ENCODE measurements around the gene C1orf35.

The C1orf35 gene

DNA sequence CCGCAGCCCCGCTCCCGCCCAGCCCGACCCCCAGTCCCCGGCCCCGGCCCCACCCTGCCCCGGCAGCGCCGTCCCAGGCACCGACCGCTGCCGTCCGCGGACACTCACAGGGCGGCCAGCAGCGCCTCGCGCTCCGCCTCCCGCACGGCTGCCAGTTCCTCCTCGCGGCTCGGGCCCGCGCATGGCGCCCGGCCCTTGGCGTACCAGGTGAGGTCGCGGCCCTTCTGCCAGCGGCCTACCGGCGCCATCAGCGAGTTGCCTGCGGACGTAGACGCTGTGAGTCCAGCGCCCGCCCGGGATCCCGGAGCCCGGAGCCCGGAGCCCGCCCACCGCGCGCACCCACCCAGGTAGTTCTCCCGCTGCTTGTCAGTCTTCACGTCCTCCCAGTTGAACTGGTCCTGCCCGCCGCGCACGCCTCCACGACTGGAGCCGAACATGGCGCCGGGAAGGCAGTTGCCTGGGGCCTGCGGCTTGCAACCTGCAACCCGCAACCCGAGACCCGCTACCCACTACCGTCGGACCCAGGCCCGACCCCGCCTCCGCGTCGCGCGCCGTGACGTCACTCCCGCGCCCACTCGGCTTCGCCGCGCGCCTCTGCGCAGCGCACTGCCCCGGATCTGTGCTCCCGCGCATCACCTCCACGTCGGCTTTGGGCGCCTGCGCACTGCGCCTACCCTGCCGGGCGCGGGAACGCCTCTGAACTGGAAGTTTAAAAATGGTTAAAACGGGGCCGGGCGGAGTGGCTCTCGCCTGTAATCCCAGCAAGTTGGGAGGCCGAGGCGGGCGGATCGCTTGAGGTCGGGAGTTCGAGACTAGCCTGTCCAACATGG is at the start of gene C1orf35:
Gene C1orf35 (minus strand): TSS at position 535 of the 830 bp plus-strand sequence. CDS start 98 bp downstream, at position 437.
- Histone ChIP-seq H3K27ac (ENCODE audit: low read length) (peak within 1 kb of the TSS; percentile 40), H3K4me3 (ENCODE audit: low read length) (peak within 1 kb of the TSS; percentile 87), H3K9me3 (ENCODE audit: insufficient read depth, low read length) (no peaks in the 10 kb centered on the region), H3K36me3 (replicated peaks; ENCODE audit: low read depth, low read length) (peaks cover 39% of the 10 kb centered on the region), H3K9ac (ENCODE audit: low read length) (peak within 1 kb of the TSS; percentile 80), H2AFZ (ENCODE audit: low read depth, low read length) (peak within 1 kb of the TSS; percentile 85), H3K4me1 (ENCODE audit: low read length) (peaks cover 19% of the 10 kb centered on the region), H3K79me2 (ENCODE audit: low read length) (peaks cover 49% of the 10 kb centered on the region), H3K27me3 (ENCODE audit: low read depth, low read length) (no peaks in the 10 kb centered on the region), H4K20me1 (ENCODE audit: insufficient read depth, low read length) (peaks cover 30% of the 10 kb centered on the region), H3K4me2 (ENCODE audit: low read length) (peak within 1 kb of the TSS; percentile 80)
- TF ChIP-seq, protein P1, sequence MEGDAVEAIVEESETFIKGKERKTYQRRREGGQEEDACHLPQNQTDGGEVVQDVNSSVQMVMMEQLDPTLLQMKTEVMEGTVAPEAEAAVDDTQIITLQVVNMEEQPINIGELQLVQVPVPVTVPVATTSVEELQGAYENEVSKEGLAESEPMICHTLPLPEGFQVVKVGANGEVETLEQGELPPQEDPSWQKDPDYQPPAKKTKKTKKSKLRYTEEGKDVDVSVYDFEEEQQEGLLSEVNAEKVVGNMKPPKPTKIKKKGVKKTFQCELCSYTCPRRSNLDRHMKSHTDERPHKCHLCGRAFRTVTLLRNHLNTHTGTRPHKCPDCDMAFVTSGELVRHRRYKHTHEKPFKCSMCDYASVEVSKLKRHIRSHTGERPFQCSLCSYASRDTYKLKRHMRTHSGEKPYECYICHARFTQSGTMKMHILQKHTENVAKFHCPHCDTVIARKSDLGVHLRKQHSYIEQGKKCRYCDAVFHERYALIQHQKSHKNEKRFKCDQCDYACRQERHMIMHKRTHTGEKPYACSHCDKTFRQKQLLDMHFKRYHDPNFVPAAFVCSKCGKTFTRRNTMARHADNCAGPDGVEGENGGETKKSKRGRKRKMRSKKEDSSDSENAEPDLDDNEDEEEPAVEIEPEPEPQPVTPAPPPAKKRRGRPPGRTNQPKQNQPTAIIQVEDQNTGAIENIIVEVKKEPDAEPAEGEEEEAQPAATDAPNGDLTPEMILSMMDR (IDR thresholded peaks at IDR 0.05; ENCODE audit: low read depth, low read length): no peak
- no peak for TF ChIP-seq EZH2phosphoT487 (IDR thresholded peaks at IDR 0.05; ENCODE audit: low read depth)

- no peak for TF ChIP-seq EZH2phosphoT487 (IDR thresholded peaks at IDR 0.05; ENCODE audit: low read depth)
- TF ChIP-seq, protein P1 (IDR thresholded peaks at IDR 0.05; ENCODE audit: low read depth, low read length): no peak
- Histone ChIP-seq H3K4me3 (ENCODE audit: low read length) (no peak overlapping the region), H3K79me2 (ENCODE audit: low read length) (no peaks in the 10 kb centered on the region), H2AFZ (ENCODE audit: low read depth, low read length) (no peak overlapping the region), H4K20me1 (ENCODE audit: insufficient read depth, low read length) (peaks cover 3% of the 10 kb centered on the region; the same call in 1 of the 2 replicates), H3K9me3 (ENCODE audit: insufficient read depth, low read length) (no peaks in the 10 kb centered on the region), H3K27ac (ENCODE audit: low read length) (no peak overlapping the region), H3K4me2 (ENCODE audit: low read length) (no peak overlapping the region), H3K9ac (ENCODE audit: low read length) (no peak overlapping the region), H3K4me1 (ENCODE audit: low read length) (no peaks in the 10 kb centered on the region), H3K27me3 (ENCODE audit: low read depth, low read length) (no peaks in the 10 kb centered on the region), H3K36me3 (replicated peaks; ENCODE audit: low read depth, low read length) (peaks cover 3% of the 10 kb centered on the region)
Observed at GRCh38 chr1:228152918-228153258, 49.8 kb upstream of the C1orf35 start.

DNA sequence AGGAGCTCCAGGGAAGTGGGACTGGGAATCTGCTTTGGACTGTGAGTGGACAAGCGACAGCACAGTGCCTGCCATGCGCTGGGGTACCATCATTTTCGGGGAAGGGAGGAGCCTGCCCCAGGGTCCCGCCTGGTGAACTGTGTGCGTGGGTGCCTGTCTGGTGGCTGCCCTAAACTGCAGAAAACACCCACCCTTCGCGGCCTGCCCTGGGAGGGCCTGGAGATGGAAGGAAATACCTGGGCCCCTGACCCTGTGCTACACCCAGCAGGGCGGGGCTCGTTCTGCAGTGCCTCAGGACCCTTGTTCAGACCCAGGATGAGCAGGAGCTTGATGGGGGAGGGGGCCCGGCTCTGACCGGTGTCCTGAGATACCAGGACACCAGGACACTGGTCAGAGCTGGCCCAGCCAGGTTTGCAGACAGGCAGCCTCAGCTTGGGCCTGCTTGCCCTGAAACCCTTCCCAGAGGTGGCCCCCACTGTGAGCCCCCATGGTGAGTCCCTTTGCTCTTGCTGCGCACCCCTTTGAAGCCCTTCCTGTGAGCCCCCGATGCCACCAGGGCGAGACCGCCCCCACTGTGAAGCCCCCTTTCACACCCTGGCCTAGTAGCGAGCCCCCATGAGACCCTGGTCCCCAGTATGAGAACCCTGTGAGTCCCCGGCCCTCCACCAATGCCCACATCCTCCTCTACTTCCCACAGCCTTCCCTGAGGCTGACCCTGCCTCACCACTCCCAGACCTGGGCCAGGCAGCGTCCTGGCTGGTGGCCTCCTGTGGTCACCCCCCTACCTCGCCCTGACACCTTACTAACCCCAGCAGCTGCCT is 49.2 kb upstream of the C1orf35 start:
- Histone ChIP-seq H3K4me1 (ENCODE audit: low read length) (no peaks in the 10 kb centered on the region), H3K27me3 (ENCODE audit: low read depth, low read length) (no peaks in the 10 kb centered on the region), H3K4me3 (ENCODE audit: low read length) (no peak overlapping the region), H3K9me3 (ENCODE audit: insufficient read depth, low read length) (no peaks in the 10 kb centered on the region), H4K20me1 (ENCODE audit: insufficient read depth, low read length) (peaks cover 3% of the 10 kb centered on the region; the same call in 1 of the 2 replicates), H3K36me3 (replicated peaks; ENCODE audit: low read depth, low read length) (peaks cover 3% of the 10 kb centered on the region), H3K27ac (ENCODE audit: low read length) (no peak overlapping the region), H2AFZ (ENCODE audit: low read depth, low read length) (no peak overlapping the region), H3K4me2 (ENCODE audit: low read length) (no peak overlapping the region), H3K9ac (ENCODE audit: low read length) (no peak overlapping the region), H3K79me2 (ENCODE audit: low read length) (no peaks in the 10 kb centered on the region)
- no peak for TF ChIP-seq EZH2phosphoT487 (IDR thresholded peaks at IDR 0.05; ENCODE audit: low read depth)
- TF ChIP-seq, protein P1 (IDR thresholded peaks at IDR 0.05; ENCODE audit: low read depth, low read length): no peak
